Transverse colon (tissue), 4 donors: ENCODE measurements around the gene TMEM123.

Experiments used
- CTCF ChIP-seq, 5 experiments: fragments of 200-600 bp in 3 of 5; fragments of 450-650 bp in 2 of 5; sonication (generic) in 3 of 5; IDR thresholded peaks; 1 replicate in 2 of 5; 2 replicates in 3 of 5; pipeline ENCODE4 v1.5.1; 2016 to 2017; ENCODE audit warnings: antibody characterized with exemption in 5 of 5, inconsistent platforms in 3 of 5, mild to moderate bottlenecking in 2 of 5, moderate library complexity in 1 of 5
- EP300 ChIP-seq: sonication (generic); formaldehyde crosslinking; IDR thresholded peaks from one replicate; pipeline ENCODE4 v1.6.1; 2017; ENCODE audit warnings: antibody characterized with exemption, low read depth
- POLR2A ChIP-seq: fragments of 450-650 bp; IDR thresholded peaks from one replicate; pipeline ENCODE4 v1.6.1; 2016; ENCODE audit warnings: antibody characterized with exemption, mild to moderate bottlenecking, moderate library complexity
- POLR2AphosphoS5 ChIP-seq, 3 donors: sonication (generic); formaldehyde crosslinking; IDR thresholded peaks; one replicate each; pipeline ENCODE4 v1.6.1; 2016; ENCODE audit warnings: antibody characterized with exemption in 3 of 3

GRCh38 chr11:102401905-102402304, 50.7 kb downstream of the TMEM123 start:
- TF ChIP-seq CTCF (IDR thresholded peaks at IDR 0.05) (no peak), POLR2A (no peak), POLR2AphosphoS5 (IDR thresholded peaks at IDR 0.05) (no peak), EP300 (no peak)
